IMR-90 (cell line): ENCODE data around the gene RGMA. TPM values are rescaled to one million over a fixed set of nuclear protein-coding genes. Genes with fewer than 3 reads are reported as not detected.

ENCODE experiments used
- ATAC-seq: fragments of 200-7000 bp; cut with Tn5 transposase; 2 replicates; pipeline ENCODE4 v1.9.1; 2020; ENCODE audit warnings: low read depth, mild to moderate bottlenecking, moderate library complexity
- BruUV-seq: library from RNA; stranded (reverse); fragments of 400-500 nt; replicated peaks from 2 replicates; lab custom pipeline; 2021; lab: Mats Ljungman, UMichigan
- CTCF ChIA-PET: fragments of 300-600 bp; formaldehyde crosslinking; extraction: SDS; loops from one replicate; lab custom pipeline; 2021; ENCODE audit warnings: antibody characterized with exemption; lab: Yijun Ruan, JAX
- POLR2A ChIA-PET: fragments of 300-600 bp; sonication (Branson Sonifier 250); formaldehyde crosslinking; loops from one replicate; lab custom pipeline; 2022; ENCODE audit warnings: antibody characterized with exemption; ENCODE audit not compliant: unreplicated experiment; lab: Charles Lee
- DNase-seq: peaks from one replicate; pipeline ENCODE4 v3.0.0; 2013
- H2AFZ ChIP-seq: replicated peaks from 2 replicates; pipeline ENCODE3; 2013; ENCODE audit warnings: low read length, mild to moderate bottlenecking; ENCODE audit not compliant: poor library complexity
- H2AK5ac ChIP-seq: 2 replicates; pipeline ENCODE4 v1.6.1; 2013; ENCODE audit warnings: low read depth, low read length, inconsistent platforms
- H2AK9ac ChIP-seq: replicated peaks from 2 replicates; pipeline ENCODE3; 2013; ENCODE audit warnings: mild to moderate bottlenecking, low read depth, low read length, moderate library complexity; ENCODE audit not compliant: poor library complexity
- H2BK120ac ChIP-seq: 2 replicates; pipeline ENCODE4 v1.6.1; 2013; ENCODE audit warnings: low read depth, low read length, inconsistent platforms
- H2BK15ac ChIP-seq: 3 replicates; pipeline ENCODE4 v1.6.1; 2013; ENCODE audit warnings: low read depth, low read length, inconsistent platforms
- H2BK20ac ChIP-seq: 2 replicates; pipeline ENCODE4 v1.6.1; 2013; ENCODE audit warnings: low read depth, mild to moderate bottlenecking, inconsistent platforms, low read length, moderate library complexity
- H2BK5ac ChIP-seq: 2 replicates; pipeline ENCODE4 v1.6.1; 2013; ENCODE audit warnings: mild to moderate bottlenecking, low read depth, low read length, inconsistent platforms; ENCODE audit not compliant: poor library complexity, severe bottlenecking
- H3K14ac ChIP-seq: replicated peaks from 2 replicates; pipeline ENCODE4 v1.6.1; 2013; ENCODE audit warnings: low read depth, low read length, inconsistent platforms
- H3K18ac ChIP-seq: 2 replicates; pipeline ENCODE4 v1.6.1; 2013; ENCODE audit warnings: low read depth, low read length, control low read depth
- H3K23ac ChIP-seq: 2 replicates; pipeline ENCODE4 v1.6.1; 2013; ENCODE audit warnings: low read depth, low read length, inconsistent platforms
- H3K27ac ChIP-seq: 2 replicates; pipeline ENCODE4 v1.5.1; 2013; ENCODE audit warnings: mild to moderate bottlenecking, control low read depth, low read length; ENCODE audit not compliant: insufficient read depth
- H3K27me3 ChIP-seq: 2 replicates; pipeline ENCODE4 v1.6.1; 2013; ENCODE audit warnings: low read length; ENCODE audit not compliant: control insufficient read depth, insufficient read depth
- H3K36me3 ChIP-seq: 2 replicates; pipeline ENCODE4 v1.6.1; 2013; ENCODE audit warnings: low read length, mixed read lengths; ENCODE audit not compliant: control insufficient read depth, insufficient read depth
- H3K4ac ChIP-seq: 2 replicates; pipeline ENCODE4 v1.6.1; 2013; ENCODE audit warnings: low read depth, low read length, inconsistent platforms
- H3K4me1 ChIP-seq: 2 replicates; pipeline ENCODE4 v1.6.1; 2013; ENCODE audit warnings: low read length, mixed read lengths; ENCODE audit not compliant: control insufficient read depth, insufficient read depth
- H3K4me2 ChIP-seq: 2 replicates; pipeline ENCODE4 v1.6.1; 2013; ENCODE audit warnings: low read depth, mild to moderate bottlenecking, control low read depth, low read length, moderate library complexity
- H3K4me3 ChIP-seq: 2 replicates; pipeline ENCODE4 v1.5.1; 2013; ENCODE audit warnings: low read depth, mild to moderate bottlenecking, control low read depth, low read length, moderate library complexity; ENCODE audit not compliant: insufficient read depth
- H3K56ac ChIP-seq: 2 replicates; pipeline ENCODE4 v1.6.1; 2013; ENCODE audit warnings: low read length, inconsistent platforms; ENCODE audit not compliant: insufficient read depth; ENCODE audit errors: extremely low read depth
- H3K79me1 ChIP-seq, 2 experiments: 2 replicates each; pipeline ENCODE4 v1.6.1; 2013; ENCODE audit warnings: low read length in 2 of 2, inconsistent platforms in 1 of 2, low read depth in 1 of 2
- H3K9ac ChIP-seq: 2 replicates; pipeline ENCODE4 v1.6.1; 2013; ENCODE audit warnings: low read depth, low read length, control low read depth
- H3K9me1 ChIP-seq: 2 replicates; pipeline ENCODE4 v1.6.1; 2013; ENCODE audit warnings: low read length, inconsistent platforms; ENCODE audit not compliant: insufficient read depth
- H3K9me3 ChIP-seq: 2 replicates; pipeline ENCODE4 v1.6.1; 2013; ENCODE audit warnings: low read length; ENCODE audit not compliant: control insufficient read depth, insufficient read depth
- H4K20me1 ChIP-seq: 2 replicates; pipeline ENCODE4 v1.6.1; 2013; ENCODE audit warnings: low read length, inconsistent platforms; ENCODE audit not compliant: insufficient read depth
- H4K5ac ChIP-seq: 2 replicates; pipeline ENCODE4 v1.6.1; 2013; ENCODE audit warnings: mild to moderate bottlenecking, low read depth, low read length, control low read depth
- H4K8ac ChIP-seq, 2 experiments: 2 replicates each; pipeline ENCODE4 v1.6.1; 2013; ENCODE audit warnings: low read depth in 2 of 2, low read length in 2 of 2, control low read depth in 1 of 2, inconsistent platforms in 1 of 2
- H4K91ac ChIP-seq: 2 replicates; pipeline ENCODE4 v1.6.1; 2013; ENCODE audit warnings: low read depth, low read length, inconsistent platforms; ENCODE audit not compliant: insufficient read depth
- FOS ChIP-seq: fragments of 150-350 bp; IDR thresholded peaks from 2 replicates; pipeline ENCODE4 v1.6.1; 2016; ENCODE audit warnings: low read depth, low read length
- WGBS, 2 experiments: methylation state at CpG; one replicate each; pipeline versions ENCODE4 v1.1.5 to v1.1.7; 2013; ENCODE audit warnings: missing lambda C conversion rate in 2 of 2; ENCODE audit not compliant: insufficient read length in 1 of 2; ENCODE audit errors: extremely low coverage in 2 of 2; 5-methylcytosine and 5-hydroxymethylcytosine counted together
- dilution Hi-C: fragments of 300-500 bp; cut with HindIII; formaldehyde crosslinking; loops from one replicate; pipeline ENCODE4 v1.14.3; 2018; ENCODE audit warnings: low sequenced_read_pairs; ENCODE audit not compliant: unreplicated experiment
- in situ Hi-C: fragments of 300-500 bp; cut with MboI; formaldehyde crosslinking; loops from 3 replicates; pipeline ENCODE4 v1.14.3; 2019; ENCODE audit warnings: low sequenced_read_pairs, inconsistent platforms, mixed read lengths
- intact Hi-C: fragments of 100-400 bp; cut with micrococcal nuclease; formaldehyde crosslinking; loops from 2 replicates; pipeline ENCODE4 v1.10.0; 2022
- polyA plus RNA-seq, 3 experiments: library from polyadenylated mRNA; depleted of rRNA; stranded (reverse); fragments of >200 nt; gene quantifications; 2 replicates each; pipeline ENCODE4 v1.2.3, GENCODE V29; 2012; ENCODE audit warnings: low replicate concordance in 1 of 3
- total RNA-seq: library from RNA; depleted of rRNA; stranded (reverse); fragments of >200 nt; gene quantifications from 2 replicates; pipeline ENCODE4 v1.2.3, GENCODE V29; 2012

Gene RGMA
- total and polyA plus RNA-seq, 2 of the 4 experiments (the other 2 are of a cell fraction) = 0.18 to 0.26 TPM

DNA sequence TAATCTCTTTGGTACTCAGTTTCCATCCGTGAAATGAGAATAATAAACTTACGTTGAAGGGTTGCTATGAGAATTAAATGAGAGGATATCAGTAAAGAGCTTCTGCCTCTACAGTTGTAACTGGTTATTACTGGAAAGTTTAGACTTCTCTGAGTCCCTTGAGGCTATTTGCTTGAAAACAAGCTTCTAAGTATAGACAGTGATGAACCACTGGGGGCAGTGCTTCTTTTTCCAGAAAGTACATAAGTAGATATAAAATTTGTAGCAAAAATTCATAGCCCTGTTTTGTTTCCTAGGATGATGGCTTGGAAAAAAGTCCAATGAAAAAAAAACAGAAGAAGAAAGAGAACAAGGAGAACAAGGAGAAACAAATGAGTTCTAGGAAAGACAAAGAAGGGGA lies 87.1 kb downstream of the RGMA start:
- no peak for ATAC-seq
- H3K4me3 ChIP-seq = no peak overlapping the region
- H3K18ac ChIP-seq = no peak overlapping the region
- no peak overlapping the region for H4K8ac ChIP-seq
- dilution Hi-C loops (no loop called here), in situ Hi-C loops (no loop called here), intact Hi-C loops (no loop called here)
- H3K4me2 ChIP-seq = no peak overlapping the region
- DNase-seq = no peak
- no peak overlapping the region for H3K9ac ChIP-seq
- H4K20me1 ChIP-seq = peaks cover 6% of the 10 kb centered on the region; the same call in 1 of the 2 replicates
- H3K27me3 ChIP-seq = no peaks in the 10 kb centered on the region
- no peak overlapping the region for H2AK9ac ChIP-seq
- H4K5ac ChIP-seq = no peak overlapping the region
- H3K56ac ChIP-seq = no peak overlapping the region
- H4K91ac ChIP-seq = no peak overlapping the region
- H3K4me1 ChIP-seq = peaks cover 3% of the 10 kb centered on the region; the same call in 1 of the 2 replicates
- no peak overlapping the region for H2BK120ac ChIP-seq
- no TSS peak for BruUV-seq
- H2BK15ac ChIP-seq = no peak overlapping the region
- TF ChIP-seq FOS = no peak
- no peaks in the 10 kb centered on the region for H3K9me3 ChIP-seq
- H3K23ac ChIP-seq = no peak overlapping the region
- WGBS, 2 experiments = no CpG with 5 or more reads among the region's 2 CpGs
- H3K14ac ChIP-seq = no peak overlapping the region
- H2BK20ac ChIP-seq = no peak overlapping the region
- ChIA-PET CTCF (interaction anchor here (1.0 to 1.3 kb wide), 2 partner anchors 10 to 204 kb away, joined by 3 read pairs; no protein-coding TSS in a partner anchor), POLR2A (no interaction called here)
- peaks cover 40 to 45% of the 10 kb centered on the region in 2 experiments for H3K79me1 ChIP-seq
- H2AFZ ChIP-seq = no peak overlapping the region
- H3K9me1 ChIP-seq = no peaks in the 10 kb centered on the region
- peaks cover 69% of the 10 kb centered on the region for H3K36me3 ChIP-seq
- H2AK5ac ChIP-seq = no peak overlapping the region
- H3K4ac ChIP-seq = no peak overlapping the region
- no peak overlapping the region for H3K27ac ChIP-seq
- H2BK5ac ChIP-seq = no peak overlapping the region
